ENCODE results near the gene NDUFAF2.

Gene NDUFAF2

DNA sequence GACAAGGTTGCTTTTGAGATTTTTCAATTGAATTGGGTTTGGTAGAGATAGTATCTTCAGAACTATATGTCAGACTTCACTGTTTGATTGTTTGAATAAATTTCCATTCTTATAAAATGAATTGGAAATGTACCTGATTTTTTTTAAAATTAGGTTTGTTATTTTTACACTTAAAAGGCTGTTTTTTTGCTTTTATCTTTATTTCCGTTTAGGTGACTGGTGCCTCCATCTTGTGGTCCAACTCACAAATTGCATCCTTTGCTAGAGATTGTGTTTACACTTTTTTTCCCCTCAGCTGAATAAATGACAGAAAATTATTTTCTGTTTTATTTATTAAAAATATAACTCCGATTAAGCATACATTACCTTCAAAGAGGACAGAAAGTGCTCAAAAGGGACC lies 15.6 kb downstream of the NDUFAF2 start:
- Histone ChIP-seq H2AFZ (ENCODE audit: low read depth, low read length) (no peak overlapping the region), H3K79me2 (ENCODE audit: insufficient read depth, low read length) (no peaks in the 10 kb centered on the region; the same call in 1 of the 2 replicates), H3K4me3 (ENCODE audit: low read depth in 1 of 2, low read length in 2 of 2) (no peak overlapping the region), H3K36me3 (ENCODE audit: insufficient read depth, low read length) (no peaks in the 10 kb centered on the region), H3K27me3 (ENCODE audit: insufficient read depth, low read length, poor library complexity) (no peaks in the 10 kb centered on the region), H3K27ac (ENCODE audit: low read length) (no peak overlapping the region), H3K9me3 (ENCODE audit: insufficient read depth, low read length, severe bottlenecking) (no peaks in the 10 kb centered on the region), H3K4me1 (ENCODE audit: insufficient read depth, low read length) (no peaks in the 10 kb centered on the region), H3K4me2 (ENCODE audit: insufficient read depth, low read length) (no peak overlapping the region), H4K20me1 (ENCODE audit: insufficient read depth, low read length) (no peaks in the 10 kb centered on the region; the same call in 1 of the 2 replicates), H3K9ac (ENCODE audit: low read depth, low read length) (no peak overlapping the region)
- ATAC-seq (ENCODE audit: insufficient read depth, low read depth) (no peak), DNase-seq (no peak)
- TF ChIP-seq, protein P1, sequence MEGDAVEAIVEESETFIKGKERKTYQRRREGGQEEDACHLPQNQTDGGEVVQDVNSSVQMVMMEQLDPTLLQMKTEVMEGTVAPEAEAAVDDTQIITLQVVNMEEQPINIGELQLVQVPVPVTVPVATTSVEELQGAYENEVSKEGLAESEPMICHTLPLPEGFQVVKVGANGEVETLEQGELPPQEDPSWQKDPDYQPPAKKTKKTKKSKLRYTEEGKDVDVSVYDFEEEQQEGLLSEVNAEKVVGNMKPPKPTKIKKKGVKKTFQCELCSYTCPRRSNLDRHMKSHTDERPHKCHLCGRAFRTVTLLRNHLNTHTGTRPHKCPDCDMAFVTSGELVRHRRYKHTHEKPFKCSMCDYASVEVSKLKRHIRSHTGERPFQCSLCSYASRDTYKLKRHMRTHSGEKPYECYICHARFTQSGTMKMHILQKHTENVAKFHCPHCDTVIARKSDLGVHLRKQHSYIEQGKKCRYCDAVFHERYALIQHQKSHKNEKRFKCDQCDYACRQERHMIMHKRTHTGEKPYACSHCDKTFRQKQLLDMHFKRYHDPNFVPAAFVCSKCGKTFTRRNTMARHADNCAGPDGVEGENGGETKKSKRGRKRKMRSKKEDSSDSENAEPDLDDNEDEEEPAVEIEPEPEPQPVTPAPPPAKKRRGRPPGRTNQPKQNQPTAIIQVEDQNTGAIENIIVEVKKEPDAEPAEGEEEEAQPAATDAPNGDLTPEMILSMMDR (IDR thresholded peaks at IDR 0.05; ENCODE audit: borderline replicate concordance, extremely low read depth, low read length, poor library complexity, severe bottlenecking) = peak; percentile 47
- TF ChIP-seq EZH2 (IDR thresholded peaks at IDR 0.05; ENCODE audit: borderline replicate concordance, low read depth, low read length, severe bottlenecking) = no peak

- no peak for DNase-seq
- no peaks in the 10 kb centered on the region; the same call in 1 of the 2 replicates for H3K79me2 ChIP-seq (ENCODE audit: insufficient read depth, low read length)
Observed at GRCh38 chr5:60961685-60962084, 16.7 kb downstream of the NDUFAF2 start.

GRCh38 chr5:60972231-60972630 lies 27.2 kb downstream of the NDUFAF2 start:
- Histone ChIP-seq H2AFZ (ENCODE audit: low read depth, low read length) (no peak overlapping the region), H3K36me3 (ENCODE audit: insufficient read depth, low read length) (no peaks in the 10 kb centered on the region), H3K9me3 (ENCODE audit: insufficient read depth, low read length, severe bottlenecking) (peaks cover 2% of the 10 kb centered on the region), H3K79me2 (ENCODE audit: insufficient read depth, low read length) (peaks cover 8% of the 10 kb centered on the region; the same call in 1 of the 2 replicates), H3K4me1 (ENCODE audit: insufficient read depth, low read length) (no peaks in the 10 kb centered on the region), H3K9ac (ENCODE audit: low read depth, low read length) (no peak overlapping the region), H3K27ac (ENCODE audit: low read length) (no peak overlapping the region), H3K4me2 (ENCODE audit: insufficient read depth, low read length) (no peak overlapping the region), H3K27me3 (ENCODE audit: insufficient read depth, low read length, poor library complexity) (no peaks in the 10 kb centered on the region), H4K20me1 (ENCODE audit: insufficient read depth, low read length) (no peaks in the 10 kb centered on the region), H3K4me3 (ENCODE audit: low read depth in 1 of 2, low read length in 2 of 2) (no peak overlapping the region)
- TF ChIP-seq, protein P1 (IDR thresholded peaks at IDR 0.05; ENCODE audit: borderline replicate concordance, extremely low read depth, low read length, poor library complexity, severe bottlenecking) = no peak
- TF ChIP-seq EZH2 (IDR thresholded peaks at IDR 0.05; ENCODE audit: borderline replicate concordance, low read depth, low read length, severe bottlenecking) = no peak
- no peak for DNase-seq
- no peak for ATAC-seq (ENCODE audit: insufficient read depth, low read depth)

More at GRCh38 chr5:60961685-60962084, 16.7 kb downstream of the NDUFAF2 start:
- peak; percentile 58; the same call in 2 of the 3 replicates for ATAC-seq (ENCODE audit: insufficient read depth, low read depth)
- TF ChIP-seq EZH2 (IDR thresholded peaks at IDR 0.05; ENCODE audit: borderline replicate concordance, low read depth, low read length, severe bottlenecking) = no peak
- TF ChIP-seq, protein P1 (IDR thresholded peaks at IDR 0.05; ENCODE audit: borderline replicate concordance, extremely low read depth, low read length, poor library complexity, severe bottlenecking) = no peak
- H3K4me3 ChIP-seq (ENCODE audit: low read depth in 1 of 2, low read length in 2 of 2) = no peak overlapping the region
- no peak overlapping the region for H3K27ac ChIP-seq (ENCODE audit: low read length)
- H3K9ac ChIP-seq (ENCODE audit: low read depth, low read length) = no peak overlapping the region
- H2AFZ ChIP-seq (ENCODE audit: low read depth, low read length) = no peak overlapping the region
- no peaks in the 10 kb centered on the region; the same call in 1 of the 2 replicates for H4K20me1 ChIP-seq (ENCODE audit: insufficient read depth, low read length)
- H3K4me1 ChIP-seq (ENCODE audit: insufficient read depth, low read length) = no peaks in the 10 kb centered on the region
- H3K36me3 ChIP-seq (ENCODE audit: insufficient read depth, low read length) = no peaks in the 10 kb centered on the region
- peaks cover 5% of the 10 kb centered on the region for H3K9me3 ChIP-seq (ENCODE audit: insufficient read depth, low read length, severe bottlenecking)
- H3K4me2 ChIP-seq (ENCODE audit: insufficient read depth, low read length) = no peak overlapping the region
- H3K27me3 ChIP-seq (ENCODE audit: insufficient read depth, low read length, poor library complexity) = no peaks in the 10 kb centered on the region
